Memory B cell (primary cell): Measurements from ENCODE around the gene LGALS3BP.
A peak's percentile ranks its signal among the peaks of the same experiment; 100 is the strongest.
"Not testable (repeated sequence)": the region's sequence is repeated elsewhere in the genome, so short reads cannot be mapped to it uniquely, and the experiment has no call there.

Source experiments
- ATAC-seq: fragments of 150-1000 bp; cut with Tn5 transposase; 2 replicates; pipeline ENCODE4 v1.10.0; 2021; ENCODE audit warnings: low read depth, mild to moderate bottlenecking, moderate library complexity
- DNase-seq, 2 donors: peaks; one replicate each; pipeline ENCODE4 v3.0.0; 2022; ENCODE audit warnings: low spot score in 2 of 2
- H3K27ac Mint-ChIP-seq: one replicate; pipeline ENCODE4 v1.8.0; 2022; ENCODE audit warnings: mild to moderate bottlenecking, moderate library complexity, mixed read lengths
- H3K27me3 Mint-ChIP-seq: one replicate; pipeline ENCODE4 v1.8.0; 2022; ENCODE audit warnings: mixed read lengths
- H3K36me3 Mint-ChIP-seq: one replicate; pipeline ENCODE4 v1.8.0; 2022; ENCODE audit warnings: mild to moderate bottlenecking, mixed read lengths
- H3K4me1 Mint-ChIP-seq: one replicate; pipeline ENCODE4 v1.8.0; 2022; ENCODE audit warnings: mixed read lengths
- H3K4me3 Mint-ChIP-seq: one replicate; pipeline ENCODE4 v1.8.0; 2022; ENCODE audit warnings: mild to moderate bottlenecking, moderate library complexity, mixed read lengths
- H3K9me3 Mint-ChIP-seq: one replicate; pipeline ENCODE4 v1.8.0; 2022; ENCODE audit warnings: mixed read lengths

Gene LGALS3BP

GRCh38 chr17:78959803-78960202, 19.9 kb downstream of the LGALS3BP start:
- DNase-seq: no peak
- Mint-ChIP-seq H3K27me3 (peaks cover 7% of the 10 kb centered on the region), H3K36me3 (no peaks in the 10 kb centered on the region), H3K27ac (no peak overlapping the region), H3K4me1 (peaks cover 3% of the 10 kb centered on the region), H3K4me3 (no peak overlapping the region), H3K9me3 (no peaks in the 10 kb centered on the region)
- ATAC-seq: no peak

- no peaks in the 10 kb centered on the region for H3K36me3 Mint-ChIP-seq
- ATAC-seq: no peak
- H3K27ac Mint-ChIP-seq: no peak overlapping the region
- H3K4me1 Mint-ChIP-seq: no peaks in the 10 kb centered on the region
- H3K9me3 Mint-ChIP-seq: no peaks in the 10 kb centered on the region
- no peak overlapping the region for H3K4me3 Mint-ChIP-seq
- H3K27me3 Mint-ChIP-seq: peaks cover 7% of the 10 kb centered on the region
- DNase-seq: no peak
Measured at GRCh38 chr17:78958641-78959127, 21.0 kb downstream of the LGALS3BP start.

DNA sequence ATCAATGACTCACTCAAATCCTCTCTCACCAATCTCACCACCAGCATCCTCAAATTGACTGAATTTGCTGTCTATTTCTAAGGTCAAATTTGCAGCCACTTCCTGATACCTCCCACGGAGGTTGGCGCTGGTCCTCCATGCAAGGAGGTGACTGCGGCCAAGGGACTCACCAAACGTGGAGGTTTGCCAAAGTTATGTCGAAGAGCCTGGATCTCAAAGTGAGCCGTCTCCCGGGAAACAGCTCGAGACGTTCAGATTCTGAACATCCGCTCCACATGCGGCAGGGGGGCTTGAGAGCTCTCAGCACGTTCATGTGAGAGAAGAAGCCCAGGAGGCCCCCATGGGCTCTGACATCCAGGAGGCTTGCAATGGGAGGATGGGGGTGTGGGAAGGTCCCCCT, 22.6 kb downstream of the LGALS3BP start:
- Mint-ChIP-seq H3K36me3 (no peaks in the 10 kb centered on the region), H3K9me3 (no peaks in the 10 kb centered on the region), H3K4me3 (no peak overlapping the region), H3K27me3 (peaks cover 9% of the 10 kb centered on the region), H3K4me1 (no peaks in the 10 kb centered on the region), H3K27ac (no peak overlapping the region)
- ATAC-seq (no peak), DNase-seq (no peak)

DNA sequence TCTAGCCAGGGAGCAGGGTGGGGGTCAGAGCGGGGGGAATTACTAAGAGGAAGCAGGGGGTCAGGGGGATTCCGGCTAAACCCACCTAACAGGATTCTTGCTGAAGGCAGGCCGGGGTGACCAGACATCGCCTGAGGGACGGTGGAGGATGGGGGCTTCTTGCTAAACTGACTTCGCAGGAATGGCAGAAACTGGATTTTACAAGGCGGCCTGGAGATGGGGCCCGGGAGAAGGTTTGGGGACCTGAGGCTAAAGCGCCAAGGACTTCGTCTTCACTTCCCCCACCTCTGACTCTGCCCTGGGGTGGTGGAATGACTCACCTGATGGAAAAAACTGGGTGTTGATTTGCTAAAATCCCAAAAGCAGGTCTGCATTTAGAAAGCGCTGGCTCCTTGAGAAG, 23.5 kb downstream of the LGALS3BP start:
- Mint-ChIP-seq H3K4me3 (no peak overlapping the region), H3K9me3 (no peaks in the 10 kb centered on the region), H3K27ac (no peak overlapping the region), H3K4me1 (no peaks in the 10 kb centered on the region), H3K27me3 (peaks cover 9% of the 10 kb centered on the region), H3K36me3 (peaks cover under 1% of the 10 kb centered on the region)
- ATAC-seq: no peak
- DNase-seq: no peak

DNA sequence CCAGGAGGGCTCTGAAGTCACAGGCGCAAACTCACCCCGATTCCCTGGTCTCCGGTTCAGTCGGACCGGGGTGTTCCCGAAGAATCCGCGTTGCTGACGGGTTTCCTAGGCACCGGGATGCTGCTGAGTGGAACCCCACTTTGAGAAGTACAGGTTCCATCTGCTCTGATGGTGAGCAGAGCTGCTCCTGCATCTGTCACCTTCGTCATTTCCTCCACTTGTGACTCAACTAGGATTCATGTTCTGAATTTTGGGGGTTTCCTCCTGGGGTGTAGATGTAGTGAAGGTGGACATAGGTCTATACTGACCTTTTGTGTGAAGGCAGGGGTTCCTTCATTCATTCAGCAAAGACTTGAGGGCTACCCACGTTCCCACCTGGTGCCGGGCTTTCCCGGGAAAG, 25.0 kb downstream of the LGALS3BP start:
- peaks cover 11% of the 10 kb centered on the region for H3K27me3 Mint-ChIP-seq
- H3K4me3 Mint-ChIP-seq: no peak overlapping the region
- DNase-seq (no peak), ATAC-seq (no peak)
- H3K36me3 Mint-ChIP-seq: peaks cover 3% of the 10 kb centered on the region
- no peak overlapping the region for H3K27ac Mint-ChIP-seq
- no peaks in the 10 kb centered on the region for H3K4me1 Mint-ChIP-seq
- peaks cover 1% of the 10 kb centered on the region for H3K9me3 Mint-ChIP-seq

- peaks cover 3% of the 10 kb centered on the region for H3K36me3 Mint-ChIP-seq
- no peaks in the 10 kb centered on the region for H3K4me1 Mint-ChIP-seq
- peaks cover 1% of the 10 kb centered on the region for H3K9me3 Mint-ChIP-seq
- peaks cover 8% of the 10 kb centered on the region for H3K27me3 Mint-ChIP-seq
- no peak for ATAC-seq
- H3K4me3 Mint-ChIP-seq: no peak overlapping the region
- DNase-seq: no peak
- no peak overlapping the region for H3K27ac Mint-ChIP-seq
Measured at GRCh38 chr17:78953356-78954350, 26.1 kb downstream of the LGALS3BP start.

DNA sequence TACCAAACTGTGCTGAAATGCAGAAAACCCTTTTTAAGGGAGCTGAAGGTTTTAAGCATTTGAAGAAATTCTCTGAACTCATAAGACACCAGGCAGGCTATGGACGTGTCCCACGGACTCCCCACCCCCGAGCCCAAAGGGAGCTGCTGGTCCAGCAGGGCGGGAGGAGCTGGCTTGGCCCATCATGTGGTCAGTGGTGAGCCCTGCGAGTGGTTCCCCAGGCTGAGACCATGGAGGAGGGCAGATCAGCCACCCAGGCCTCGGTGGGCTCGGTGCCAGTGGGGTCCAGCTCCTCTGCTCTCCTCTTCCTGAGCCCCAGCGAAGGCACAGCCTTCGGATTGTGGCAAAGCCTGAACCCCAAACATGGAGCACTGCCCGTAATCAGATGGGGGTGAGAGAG, 27.0 kb downstream of the LGALS3BP start:
- H3K27ac Mint-ChIP-seq: no peak overlapping the region
- ATAC-seq (no peak), DNase-seq (no peak)
- H3K27me3 Mint-ChIP-seq: peaks cover 8% of the 10 kb centered on the region
- peaks cover 1% of the 10 kb centered on the region for H3K9me3 Mint-ChIP-seq
- H3K4me1 Mint-ChIP-seq: no peaks in the 10 kb centered on the region
- peaks cover 3% of the 10 kb centered on the region for H3K36me3 Mint-ChIP-seq
- H3K4me3 Mint-ChIP-seq: no peak overlapping the region

DNA sequence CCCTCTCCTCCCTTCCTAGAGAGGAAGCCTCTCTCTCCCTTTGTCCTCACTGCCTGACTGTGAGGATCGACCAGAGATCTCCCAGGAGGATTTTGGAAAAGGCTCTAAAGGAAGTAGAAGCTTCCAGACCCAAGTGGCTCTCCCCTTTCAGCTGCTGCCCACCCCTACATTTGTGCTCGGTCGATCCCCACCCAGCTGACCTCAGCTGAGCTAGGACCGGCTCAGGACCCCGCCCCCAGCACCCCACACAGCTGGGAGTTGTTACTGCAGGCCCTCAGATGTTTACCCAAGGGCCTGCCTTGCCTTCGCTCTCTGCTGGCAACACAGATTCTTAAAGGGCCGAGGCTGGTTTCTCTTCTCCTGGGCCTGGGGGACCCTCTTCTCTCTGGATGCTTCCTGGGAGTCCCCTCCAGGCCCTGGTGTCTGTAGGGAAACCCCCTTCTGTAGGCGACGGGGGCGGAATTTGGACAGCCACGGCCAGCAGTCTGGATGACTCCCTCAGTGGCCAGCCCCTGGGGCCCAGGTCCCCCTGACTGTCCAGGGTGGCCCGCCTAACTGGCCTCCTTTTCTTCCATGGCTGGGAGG, 27.7 kb downstream of the LGALS3BP start:
- no peak overlapping the region for H3K27ac Mint-ChIP-seq
- ATAC-seq (no peak), DNase-seq (no peak)
- H3K4me3 Mint-ChIP-seq: no peak overlapping the region
- no peaks in the 10 kb centered on the region for H3K4me1 Mint-ChIP-seq
- peaks cover 3% of the 10 kb centered on the region for H3K36me3 Mint-ChIP-seq
- peaks cover 7% of the 10 kb centered on the region for H3K27me3 Mint-ChIP-seq
- peaks cover 1% of the 10 kb centered on the region for H3K9me3 Mint-ChIP-seq

DNA sequence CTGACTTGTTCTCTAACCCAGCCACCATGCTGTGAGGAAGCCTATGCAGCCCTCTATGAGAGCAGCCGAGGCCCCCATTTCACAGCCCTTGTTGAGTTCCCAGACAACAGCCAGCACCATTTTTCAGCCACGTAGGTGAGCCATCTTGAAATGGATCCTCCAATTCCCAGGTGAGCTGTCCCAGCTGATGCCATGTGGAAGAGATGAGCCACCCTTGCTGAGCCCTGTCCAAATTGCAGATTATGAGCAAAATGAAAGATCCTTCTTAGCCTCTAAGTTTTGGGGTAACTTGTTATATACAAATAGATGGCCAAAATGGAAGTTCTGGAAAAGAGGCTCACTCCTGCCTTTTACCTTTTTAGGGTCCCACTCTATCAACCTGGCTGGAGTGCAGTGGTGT, 28.9 kb downstream of the LGALS3BP start:
- Mint-ChIP-seq H3K4me1 (peaks cover 2% of the 10 kb centered on the region), H3K4me3 (no peak overlapping the region), H3K36me3 (peaks cover 3% of the 10 kb centered on the region), H3K9me3 (peaks cover 1% of the 10 kb centered on the region), H3K27ac (no peak overlapping the region), H3K27me3 (peaks cover 12% of the 10 kb centered on the region)
- no peak for DNase-seq
- ATAC-seq: no peak

DNA sequence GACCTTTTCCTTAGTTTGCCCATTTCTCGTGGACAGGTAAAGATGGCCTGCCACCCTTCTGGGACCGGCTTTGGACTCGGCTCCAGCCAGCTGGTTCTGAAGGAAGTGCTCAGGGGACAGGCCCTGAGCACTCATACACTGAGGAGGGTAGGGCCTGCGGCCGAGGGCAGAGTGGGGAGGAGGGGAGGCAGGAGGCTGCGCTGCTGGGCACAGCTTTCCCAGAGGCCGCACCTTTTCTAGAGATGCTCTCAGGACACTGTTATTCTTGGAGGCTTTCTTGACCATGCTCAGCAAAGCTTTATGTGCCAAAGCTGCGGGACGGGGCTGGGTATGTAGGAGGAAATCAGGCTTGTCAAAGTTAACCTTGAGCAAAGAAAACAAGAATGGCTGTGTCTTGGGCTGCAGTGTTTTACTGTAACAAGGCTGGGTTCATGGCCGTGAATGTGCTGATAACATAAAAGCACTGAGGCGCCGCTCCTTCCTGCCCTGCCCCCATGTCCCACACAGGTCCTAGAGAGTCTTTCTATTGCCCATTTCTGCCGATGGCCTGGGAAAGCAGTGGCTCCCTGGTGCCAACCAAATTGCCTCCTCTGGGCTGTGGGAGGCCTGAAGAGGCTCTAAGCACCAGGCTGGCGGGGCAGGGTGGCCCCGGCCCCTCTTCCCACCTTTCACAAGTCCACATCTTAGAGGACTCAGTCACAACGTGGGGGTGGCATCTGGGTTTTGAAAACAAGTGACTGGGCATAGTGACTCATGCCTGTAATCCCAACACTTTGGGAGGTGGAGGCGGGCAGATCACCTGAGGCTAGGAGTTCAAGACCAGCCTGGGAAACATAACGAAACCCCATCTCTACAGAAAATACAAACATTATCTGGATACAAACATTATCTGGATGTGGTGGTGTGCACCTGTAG, 32.2 kb downstream of the LGALS3BP start:
- no peak overlapping the region for H3K4me3 Mint-ChIP-seq
- ATAC-seq: no peak
- peaks cover 3% of the 10 kb centered on the region for H3K36me3 Mint-ChIP-seq
- DNase-seq: no peak
- peaks cover 2% of the 10 kb centered on the region for H3K4me1 Mint-ChIP-seq
- H3K27ac Mint-ChIP-seq: no peak overlapping the region
- H3K9me3 Mint-ChIP-seq: peaks cover 1% of the 10 kb centered on the region
- peaks cover 17% of the 10 kb centered on the region for H3K27me3 Mint-ChIP-seq

DNA sequence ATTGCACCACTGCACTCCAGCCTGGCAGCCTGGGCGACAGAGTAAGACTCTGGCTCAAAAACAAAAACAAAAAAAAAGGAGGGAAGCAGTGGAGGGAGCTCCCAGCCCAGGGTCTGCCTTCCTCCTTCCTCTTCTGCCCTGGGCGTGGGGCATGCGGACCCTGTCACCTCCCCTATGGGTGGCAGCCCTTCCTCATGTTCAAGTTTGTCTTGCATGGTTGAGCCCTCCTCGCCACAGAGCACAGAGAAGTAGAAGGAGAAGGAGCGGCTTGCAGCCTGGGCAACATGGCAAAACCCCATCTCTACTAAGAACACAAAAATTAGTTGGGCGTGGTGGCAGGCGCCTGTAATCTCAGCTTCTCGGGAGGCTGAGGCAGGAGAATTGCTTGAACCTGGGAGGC, 33.1 kb downstream of the LGALS3BP start:
- Mint-ChIP-seq H3K27me3 (peaks cover 17% of the 10 kb centered on the region), H3K27ac (no peak overlapping the region), H3K36me3 (peaks cover 3% of the 10 kb centered on the region), H3K4me3 (no peak overlapping the region), H3K9me3 (peaks cover 1% of the 10 kb centered on the region), H3K4me1 (peaks cover 2% of the 10 kb centered on the region)
- DNase-seq: no peak
- ATAC-seq: no peak

- peaks cover 16% of the 10 kb centered on the region for H3K27me3 Mint-ChIP-seq
- peaks cover 2% of the 10 kb centered on the region for H3K4me1 Mint-ChIP-seq
Measured at GRCh38 chr17:78946131-78946530, 33.6 kb downstream of the LGALS3BP start.

DNA sequence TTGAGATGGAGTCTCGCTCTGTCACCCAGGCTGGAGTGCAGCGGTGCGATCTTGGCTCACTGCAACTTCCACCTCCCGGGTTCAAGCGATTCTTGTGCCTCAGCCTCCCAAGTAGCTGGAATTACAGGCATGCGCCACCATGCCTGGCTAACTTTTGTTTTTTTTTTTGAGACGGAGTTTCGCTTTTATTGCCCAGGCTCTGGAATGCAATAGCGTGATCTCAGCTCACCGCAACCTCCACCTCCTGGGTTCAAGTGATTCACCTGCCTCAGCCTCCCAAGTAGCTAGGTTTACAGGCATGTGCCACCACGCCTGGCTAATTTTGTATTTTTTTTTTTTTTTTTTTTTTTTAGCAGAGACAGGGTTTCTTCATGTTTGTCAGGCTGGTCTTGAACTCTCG, 34.3 kb downstream of the LGALS3BP start:
- not testable (repeated sequence) for DNase-seq, H3K4me3 Mint-ChIP-seq, H3K9me3 Mint-ChIP-seq, ATAC-seq, H3K36me3 Mint-ChIP-seq, H3K27ac Mint-ChIP-seq, H3K4me1 Mint-ChIP-seq
- H3K27me3 Mint-ChIP-seq: peaks cover 15% of the 10 kb centered on the region

More at GRCh38 chr17:78946131-78946530, 33.6 kb downstream of the LGALS3BP start:
- no peak overlapping the region for H3K27ac Mint-ChIP-seq
- H3K4me3 Mint-ChIP-seq: no peak overlapping the region
- DNase-seq (no peak), ATAC-seq (no peak)
- H3K9me3 Mint-ChIP-seq: peaks cover 1% of the 10 kb centered on the region
- H3K36me3 Mint-ChIP-seq: peaks cover under 1% of the 10 kb centered on the region

GRCh38 chr17:78944956-78945355, 34.8 kb downstream of the LGALS3BP start:
- Mint-ChIP-seq H3K4me3 (no peak overlapping the region), H3K27ac (no peak overlapping the region), H3K27me3 (peaks cover 15% of the 10 kb centered on the region), H3K9me3 (no peaks in the 10 kb centered on the region), H3K36me3 (no peaks in the 10 kb centered on the region), H3K4me1 (peaks cover 2% of the 10 kb centered on the region)
- ATAC-seq (peak; percentile 53), DNase-seq (no peak)
